ENCODE measurements around the gene SOBP.

The SOBP gene

GRCh38 chr6:107689951-107690642 lies 200.2 kb downstream of the SOBP start:
- DNase-seq (ENCODE audit: low read depth in 2 of 2) = no peak

- no peak for DNase-seq (ENCODE audit: low read depth in 2 of 2)
Measured at GRCh38 chr6:107690643-107691061, 200.7 kb downstream of the SOBP start.

- DNase-seq (ENCODE audit: low read depth in 2 of 2) = no peak
Measured at GRCh38 chr6:107691062-107691751, 201.3 kb downstream of the SOBP start.

GRCh38 chr6:107692351-107692750 lies 202.4 kb downstream of the SOBP start:
- DNase-seq (ENCODE audit: low read depth in 2 of 2) = no peak

GRCh38 chr6:107695061-107695720 lies 205.3 kb downstream of the SOBP start:
- no peak for DNase-seq (ENCODE audit: low read depth in 2 of 2)

GRCh38 chr6:107697682-107698081 lies 207.8 kb downstream of the SOBP start:
- no peak for DNase-seq (ENCODE audit: low read depth in 2 of 2)

- DNase-seq (ENCODE audit: low read depth in 2 of 2) = no peak
Measured at GRCh38 chr6:107698146-107698545, 208.2 kb downstream of the SOBP start.

GRCh38 chr6:107699254-107699653 lies 209.3 kb downstream of the SOBP start:
- no peak for DNase-seq (ENCODE audit: low read depth in 2 of 2)

DNA sequence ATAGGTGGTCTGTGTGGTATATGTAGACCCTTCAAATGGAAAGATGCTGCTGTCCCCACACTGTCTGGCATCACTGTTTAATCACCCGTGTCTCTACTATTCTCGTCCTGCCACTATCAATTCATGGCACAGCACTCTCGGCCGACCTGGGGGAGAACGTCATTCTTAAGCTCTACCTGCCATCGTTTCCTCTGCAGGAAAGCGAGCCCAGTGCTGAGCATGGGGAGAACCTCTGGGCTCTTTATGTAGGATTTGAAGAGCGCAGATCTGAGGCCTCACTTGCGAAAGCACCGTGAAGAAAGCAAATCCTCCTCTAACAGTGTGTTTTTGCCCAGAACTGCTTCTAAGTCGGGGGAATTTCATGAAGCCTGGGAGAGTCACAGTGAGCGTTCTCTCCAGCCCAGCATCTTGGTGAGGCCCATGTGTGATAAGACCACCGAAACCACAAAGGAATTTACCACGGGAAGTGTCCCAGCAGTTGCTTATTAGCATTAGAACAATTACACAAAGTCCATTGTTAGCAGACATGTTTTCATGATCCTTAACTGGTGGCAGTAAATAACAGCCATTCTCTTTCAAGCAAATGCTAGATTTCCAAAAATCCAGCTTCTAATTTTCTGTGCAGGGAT lies 209.9 kb downstream of the SOBP start:
- no peak for DNase-seq (ENCODE audit: low read depth in 2 of 2)

GRCh38 chr6:107703606-107704005 lies 213.7 kb downstream of the SOBP start:
- DNase-seq (ENCODE audit: low read depth in 2 of 2) = no peak

GRCh38 chr6:107704347-107705013 lies 214.6 kb downstream of the SOBP start:
- no peak for DNase-seq (ENCODE audit: low read depth in 2 of 2)

- no peak for DNase-seq (ENCODE audit: low read depth in 2 of 2)
Measured at GRCh38 chr6:107706516-107707115, 216.7 kb downstream of the SOBP start.

DNA sequence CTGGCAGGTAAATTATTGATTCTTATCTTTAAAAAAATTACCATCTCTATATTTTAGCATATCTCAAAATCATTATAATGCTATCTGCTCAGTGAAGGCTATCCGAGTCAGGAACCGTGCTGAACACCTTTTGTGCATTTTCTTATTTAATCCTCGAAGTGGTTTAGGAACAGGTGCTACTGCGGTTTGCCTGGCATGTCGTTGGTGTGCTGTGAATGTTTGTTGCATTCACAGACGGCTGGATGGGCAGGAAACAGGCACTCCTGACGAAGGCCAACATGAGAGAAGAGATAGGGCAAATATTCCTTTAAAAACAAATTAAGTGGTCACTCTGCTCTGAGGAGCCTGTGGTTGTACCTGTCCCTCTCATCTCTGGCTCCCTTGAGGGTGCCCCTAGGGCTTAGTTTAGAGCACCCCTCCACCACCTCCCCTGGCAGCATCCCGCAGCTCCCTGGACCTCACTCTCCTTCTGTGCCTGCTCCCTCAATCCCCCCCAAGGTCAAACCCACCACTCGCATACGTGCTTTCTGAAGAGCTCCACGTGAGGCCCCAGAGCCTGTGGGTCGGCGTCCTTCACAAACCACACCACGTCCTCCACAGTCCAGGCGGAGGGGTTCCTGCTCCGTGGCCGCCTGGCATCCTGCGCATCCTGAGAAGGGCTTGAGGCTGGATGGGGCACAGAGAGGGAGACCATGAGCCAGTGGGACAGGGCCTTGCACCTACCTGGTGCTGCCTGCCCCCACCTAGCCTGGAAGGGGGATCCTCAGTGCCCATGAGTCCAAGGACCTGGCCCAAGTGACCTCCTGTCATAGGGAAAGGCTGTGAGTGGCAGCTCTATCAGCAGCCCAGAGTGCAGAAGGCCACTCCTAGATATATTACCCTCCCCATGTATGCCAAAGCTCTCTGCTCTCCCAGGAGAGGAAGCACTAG lies 217.7 kb downstream of the SOBP start:
- no peak for DNase-seq (ENCODE audit: low read depth in 2 of 2)

- no peak for DNase-seq (ENCODE audit: low read depth in 2 of 2)
Measured at GRCh38 chr6:107708435-107708834, 218.5 kb downstream of the SOBP start.

- no peak for DNase-seq (ENCODE audit: low read depth in 2 of 2)
Measured at GRCh38 chr6:107709341-107709740, 219.4 kb downstream of the SOBP start.

Data from stimulated activated CD8-positive, alpha-beta memory T cell treated with anti-CD3 and anti-CD28 coated beads, Interleukin-15, amount 100 ng/mL, for 48 hours (primary cell).